Neural cell (in vitro differentiated cells): ENCODE results near the gene SAC3D1. TPM values are rescaled to one million over a fixed set of nuclear protein-coding genes. Genes with fewer than 3 reads are reported as not detected.

Experiments used
- H2AFZ ChIP-seq: fragments of 200-600, 300-800 bp; sonication (generic), shearing (Covaris generic); 2 replicates; pipeline ENCODE4 v1.6.0; 2014; ENCODE audit warnings: low read depth, mild to moderate bottlenecking, antibody characterized with exemption, low read length, moderate library complexity
- H3F3A ChIP-seq: fragments of 200-600 bp; shearing (Covaris generic); 2 replicates; pipeline ENCODE4 v1.6.1; 2016; ENCODE audit warnings: mild to moderate bottlenecking, moderate library complexity, mixed read lengths, antibody characterized with exemption, low read length; ENCODE audit not compliant: insufficient read depth, poor library complexity, severe bottlenecking
- H3K27ac ChIP-seq: fragments of 200-600, 300-800 bp; sonication (generic), shearing (Covaris generic); 2 replicates; pipeline ENCODE4 v1.5.1; 2014; ENCODE audit warnings: mild to moderate bottlenecking, low read length, moderate library complexity
- H3K27me3 ChIP-seq: fragments of 300-800, 200-600 bp; sonication (generic), shearing (Covaris generic); 2 replicates; pipeline ENCODE4 v1.6.0; 2014; ENCODE audit warnings: mild to moderate bottlenecking, low read depth, low read length, moderate library complexity; ENCODE audit not compliant: insufficient read depth
- H3K36me3 ChIP-seq: fragments of 300-800, 200-600 bp; sonication (generic), shearing (Covaris generic); 2 replicates; pipeline ENCODE4 v1.5.1; 2014; ENCODE audit warnings: mild to moderate bottlenecking, antibody characterized with exemption, low read length, moderate library complexity; ENCODE audit not compliant: insufficient read depth
- H3K4me2 ChIP-seq: fragments of 300-800, 200-600 bp; sonication (generic), shearing (Covaris generic); 2 replicates; pipeline ENCODE4 v1.6.0; 2014; ENCODE audit warnings: mild to moderate bottlenecking, low read length
- H3K4me3 ChIP-seq: fragments of 300-800, 200-600 bp; sonication (generic), shearing (Covaris generic); 2 replicates; pipeline ENCODE4 v1.5.1; 2014; ENCODE audit warnings: mild to moderate bottlenecking, low read length, moderate library complexity
- H3K79me2 ChIP-seq: fragments of 200-600 bp; shearing (Covaris generic); replicated peaks from 2 replicates; pipeline ENCODE4 v1.6.0; 2014; ENCODE audit warnings: mild to moderate bottlenecking, low read length, moderate library complexity; ENCODE audit not compliant: insufficient read depth
- H3K9ac ChIP-seq: fragments of 300-800, 200-600 bp; sonication (generic), shearing (Covaris generic); 2 replicates; pipeline ENCODE4 v1.6.1; 2016; ENCODE audit warnings: mild to moderate bottlenecking, low read length, mixed read lengths
- H3K9me2 ChIP-seq: fragments of 200-600 bp; shearing (Covaris generic); 2 replicates; pipeline ENCODE4 v1.6.1; 2016; ENCODE audit warnings: mild to moderate bottlenecking, low read length, mixed read lengths; ENCODE audit not compliant: insufficient read depth
- H3K9me3 ChIP-seq: fragments of 200-600, 300-800 bp; sonication (generic), shearing (Covaris generic); 2 replicates; pipeline ENCODE4 v1.6.1; 2016; ENCODE audit warnings: mild to moderate bottlenecking, mixed run types, low read length, moderate library complexity, mixed read lengths
- H4K20me1 ChIP-seq: fragments of 200-600 bp; shearing (Covaris generic); 2 replicates; pipeline ENCODE4 v1.6.1; 2016; ENCODE audit warnings: mild to moderate bottlenecking, mixed run types; ENCODE audit not compliant: insufficient read depth
- EP300 ChIP-seq: fragments of 450-650 bp; conservative IDR thresholded peaks from 2 replicates; pipeline ENCODE4 v1.6.1; 2014; ENCODE audit warnings: antibody characterized with exemption, mild to moderate bottlenecking, moderate library complexity; ENCODE audit not compliant: poor library complexity, severe bottlenecking
- EZH2 ChIP-seq: fragments of 200-600, 300-800 bp; shearing (Covaris generic), sonication (generic); IDR thresholded peaks from 2 replicates; pipeline ENCODE4 v1.6.1; 2014; ENCODE audit warnings: antibody characterized with exemption, low read length, borderline replicate concordance, mild to moderate bottlenecking; ENCODE audit not compliant: insufficient read depth, poor library complexity, severe bottlenecking
- MXI1 ChIP-seq: fragments of 450-650 bp; conservative IDR thresholded peaks from 2 replicates; pipeline ENCODE4 v1.6.1; 2014; ENCODE audit warnings: antibody characterized with exemption, mild to moderate bottlenecking; ENCODE audit not compliant: poor library complexity, severe bottlenecking
- POLR2AphosphoS5 ChIP-seq: IDR thresholded peaks from 2 replicates; pipeline ENCODE4 v1.6.1; 2012
- RAD21 ChIP-seq: fragments of 450-650 bp; conservative IDR thresholded peaks from 2 replicates; pipeline ENCODE4 v1.6.1; 2014; ENCODE audit warnings: antibody characterized with exemption, mild to moderate bottlenecking, moderate library complexity
- SMC3 ChIP-seq: fragments of 450-650 bp; conservative IDR thresholded peaks from 2 replicates; pipeline ENCODE4 v1.6.1; 2014; ENCODE audit warnings: antibody characterized with exemption, mild to moderate bottlenecking, moderate library complexity; ENCODE audit not compliant: poor library complexity
- TAF1 ChIP-seq: IDR thresholded peaks from 2 replicates; pipeline ENCODE4 v1.6.1; 2012; ENCODE audit warnings: low read depth
- polyA plus RNA-seq: library from polyadenylated mRNA; depleted of rRNA; stranded (reverse); fragments of >200 nt; gene quantifications from 2 replicates; pipeline ENCODE4 v1.2.3, GENCODE V29; 2014
- TF ChIP-seq, protein P1 (sequence below): fragments of 450-650 bp; IDR thresholded peaks from 2 replicates; pipeline ENCODE4 v1.5.1; 2014; ENCODE audit warnings: antibody characterized with exemption, mild to moderate bottlenecking, moderate library complexity; ENCODE audit not compliant: poor library complexity, severe bottlenecking
- TF ChIP-seq, protein P2 (sequence below): IDR thresholded peaks from 2 replicates; pipeline ENCODE4 v1.6.1; 2012; ENCODE audit warnings: borderline replicate concordance

Gene SAC3D1
- polyA plus RNA-seq, 1 donor from 2014 or later: 23.5 TPM

DNA sequence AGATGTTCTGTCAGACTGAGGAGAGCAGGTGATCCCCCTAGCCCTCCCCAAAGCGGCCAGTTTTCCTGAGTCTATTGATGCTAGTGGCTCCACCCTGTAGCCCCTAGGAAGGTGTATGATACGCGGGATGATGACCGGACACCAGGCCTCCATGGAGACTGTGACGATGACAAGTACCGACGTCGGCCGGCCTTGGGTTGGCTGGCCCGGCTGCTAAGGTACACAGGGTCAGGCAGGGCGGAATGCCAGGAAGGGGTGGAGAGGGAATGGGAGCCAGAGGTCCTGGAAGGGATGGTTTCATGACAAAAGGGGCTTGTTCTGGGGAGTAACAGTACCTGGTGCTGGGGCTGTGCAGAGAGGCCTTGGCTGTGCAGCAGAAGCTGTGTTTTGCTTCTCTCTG lies 46.2 kb downstream of the SAC3D1 start:
- Histone ChIP-seq H3F3A (no peaks in the 10 kb centered on the region), H3K79me2 (peaks cover 23% of the 10 kb centered on the region)
- no peak for TF ChIP-seq EZH2
- TF ChIP-seq, protein P1, sequence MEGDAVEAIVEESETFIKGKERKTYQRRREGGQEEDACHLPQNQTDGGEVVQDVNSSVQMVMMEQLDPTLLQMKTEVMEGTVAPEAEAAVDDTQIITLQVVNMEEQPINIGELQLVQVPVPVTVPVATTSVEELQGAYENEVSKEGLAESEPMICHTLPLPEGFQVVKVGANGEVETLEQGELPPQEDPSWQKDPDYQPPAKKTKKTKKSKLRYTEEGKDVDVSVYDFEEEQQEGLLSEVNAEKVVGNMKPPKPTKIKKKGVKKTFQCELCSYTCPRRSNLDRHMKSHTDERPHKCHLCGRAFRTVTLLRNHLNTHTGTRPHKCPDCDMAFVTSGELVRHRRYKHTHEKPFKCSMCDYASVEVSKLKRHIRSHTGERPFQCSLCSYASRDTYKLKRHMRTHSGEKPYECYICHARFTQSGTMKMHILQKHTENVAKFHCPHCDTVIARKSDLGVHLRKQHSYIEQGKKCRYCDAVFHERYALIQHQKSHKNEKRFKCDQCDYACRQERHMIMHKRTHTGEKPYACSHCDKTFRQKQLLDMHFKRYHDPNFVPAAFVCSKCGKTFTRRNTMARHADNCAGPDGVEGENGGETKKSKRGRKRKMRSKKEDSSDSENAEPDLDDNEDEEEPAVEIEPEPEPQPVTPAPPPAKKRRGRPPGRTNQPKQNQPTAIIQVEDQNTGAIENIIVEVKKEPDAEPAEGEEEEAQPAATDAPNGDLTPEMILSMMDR: no peak
- TF ChIP-seq SMC3: no peak
- TF ChIP-seq MXI1: no peak
- TF ChIP-seq RAD21: no peak
- no peak for TF ChIP-seq TAF1
- TF ChIP-seq, protein P2, sequence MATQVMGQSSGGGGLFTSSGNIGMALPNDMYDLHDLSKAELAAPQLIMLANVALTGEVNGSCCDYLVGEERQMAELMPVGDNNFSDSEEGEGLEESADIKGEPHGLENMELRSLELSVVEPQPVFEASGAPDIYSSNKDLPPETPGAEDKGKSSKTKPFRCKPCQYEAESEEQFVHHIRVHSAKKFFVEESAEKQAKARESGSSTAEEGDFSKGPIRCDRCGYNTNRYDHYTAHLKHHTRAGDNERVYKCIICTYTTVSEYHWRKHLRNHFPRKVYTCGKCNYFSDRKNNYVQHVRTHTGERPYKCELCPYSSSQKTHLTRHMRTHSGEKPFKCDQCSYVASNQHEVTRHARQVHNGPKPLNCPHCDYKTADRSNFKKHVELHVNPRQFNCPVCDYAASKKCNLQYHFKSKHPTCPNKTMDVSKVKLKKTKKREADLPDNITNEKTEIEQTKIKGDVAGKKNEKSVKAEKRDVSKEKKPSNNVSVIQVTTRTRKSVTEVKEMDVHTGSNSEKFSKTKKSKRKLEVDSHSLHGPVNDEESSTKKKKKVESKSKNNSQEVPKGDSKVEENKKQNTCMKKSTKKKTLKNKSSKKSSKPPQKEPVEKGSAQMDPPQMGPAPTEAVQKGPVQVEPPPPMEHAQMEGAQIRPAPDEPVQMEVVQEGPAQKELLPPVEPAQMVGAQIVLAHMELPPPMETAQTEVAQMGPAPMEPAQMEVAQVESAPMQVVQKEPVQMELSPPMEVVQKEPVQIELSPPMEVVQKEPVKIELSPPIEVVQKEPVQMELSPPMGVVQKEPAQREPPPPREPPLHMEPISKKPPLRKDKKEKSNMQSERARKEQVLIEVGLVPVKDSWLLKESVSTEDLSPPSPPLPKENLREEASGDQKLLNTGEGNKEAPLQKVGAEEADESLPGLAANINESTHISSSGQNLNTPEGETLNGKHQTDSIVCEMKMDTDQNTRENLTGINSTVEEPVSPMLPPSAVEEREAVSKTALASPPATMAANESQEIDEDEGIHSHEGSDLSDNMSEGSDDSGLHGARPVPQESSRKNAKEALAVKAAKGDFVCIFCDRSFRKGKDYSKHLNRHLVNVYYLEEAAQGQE: no peak

DNA sequence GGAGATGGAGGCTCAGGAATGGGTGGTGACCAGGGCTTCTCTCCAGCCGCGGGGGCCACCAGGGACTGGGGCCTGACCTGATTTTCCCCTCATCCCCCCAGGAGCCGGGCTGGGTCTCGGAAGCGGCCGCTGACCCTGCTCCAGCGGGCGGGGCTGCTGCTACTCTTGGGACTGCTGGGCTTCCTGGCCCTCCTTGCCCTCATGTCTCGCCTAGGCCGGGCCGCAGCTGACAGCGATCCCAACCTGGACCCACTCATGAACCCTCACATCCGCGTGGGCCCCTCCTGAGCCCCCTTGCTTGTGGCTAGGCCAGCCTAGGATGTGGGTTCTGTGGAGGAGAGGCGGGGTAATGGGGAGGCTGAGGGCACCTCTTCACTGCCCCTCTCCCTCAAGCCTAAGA lies 46.8 kb downstream of the SAC3D1 start:
- no peaks in the 10 kb centered on the region for H4K20me1 ChIP-seq
- peaks cover 21% of the 10 kb centered on the region for H3K79me2 ChIP-seq
- H3K27me3 ChIP-seq: no peaks in the 10 kb centered on the region
- no peak overlapping the region for H3K4me3 ChIP-seq
- H2AFZ ChIP-seq: no peak overlapping the region
- no peak overlapping the region for H3K9ac ChIP-seq
- no peaks in the 10 kb centered on the region for H3F3A ChIP-seq
- no peaks in the 10 kb centered on the region for H3K36me3 ChIP-seq
- H3K4me2 ChIP-seq: no peak overlapping the region
- no peaks in the 10 kb centered on the region for H3K9me2 ChIP-seq
- no peaks in the 10 kb centered on the region for H3K9me3 ChIP-seq
- TF ChIP-seq RAD21: no peak
- no peak for TF ChIP-seq MXI1
- H3K27ac ChIP-seq: no peak overlapping the region

More for the DNA sequence above, 46.2 kb downstream of the SAC3D1 start:
- Histone ChIP-seq H3K27ac (no peak overlapping the region), H4K20me1 (no peaks in the 10 kb centered on the region), H3K9me3 (no peaks in the 10 kb centered on the region), H3K27me3 (no peaks in the 10 kb centered on the region), H3K4me3 (no peak overlapping the region), H3K4me2 (no peak overlapping the region), H2AFZ (no peak overlapping the region), H3K9me2 (no peaks in the 10 kb centered on the region), H3K36me3 (no peaks in the 10 kb centered on the region), H3K9ac (no peak overlapping the region)

- Histone ChIP-seq H3K36me3 (no peaks in the 10 kb centered on the region), H4K20me1 (no peaks in the 10 kb centered on the region), H3K27me3 (no peaks in the 10 kb centered on the region), H3K9ac (no peak overlapping the region), H3K9me2 (no peaks in the 10 kb centered on the region), H3K4me3 (no peak overlapping the region), H3K79me2 (peaks cover 8% of the 10 kb centered on the region), H3K9me3 (no peaks in the 10 kb centered on the region), H2AFZ (no peak overlapping the region), H3K4me2 (no peak overlapping the region), H3F3A (no peaks in the 10 kb centered on the region), H3K27ac (no peak overlapping the region)
- no peak for TF ChIP-seq MXI1
- no peak for TF ChIP-seq EP300
- no peak for TF ChIP-seq POLR2AphosphoS5
- no peak for TF ChIP-seq EZH2
- TF ChIP-seq SMC3: no peak
- no peak for TF ChIP-seq RAD21
- TF ChIP-seq, protein P2: no peak
- TF ChIP-seq, protein P1: no peak
- TF ChIP-seq TAF1: no peak
Observed at GRCh38 chr11:65089621-65090020, 48.6 kb downstream of the SAC3D1 start.
